Spleen (tissue), 7 donors: Measurements from ENCODE around the gene EPN3.

Experiments used
- POLR2AphosphoS5 ChIP-seq, 3 donors: sonication (generic); formaldehyde crosslinking; IDR thresholded peaks; one replicate each; pipeline ENCODE4 v1.5.1; 2017; ENCODE audit warnings: antibody characterized with exemption in 3 of 3
- TF ChIP-seq, protein P1 (sequence below), 11 experiments: fragments of 200-600 bp in 7 of 11; fragments of 450-650 bp in 4 of 11; sonication (generic) in 4 of 11; IDR thresholded peaks in 8 of 11; conservative IDR thresholded peaks in 3 of 11; 1 replicate in 7 of 11; 2 replicates in 4 of 11; pipeline versions ENCODE4 v1.4.0 to v1.8.0; 2016 to 2021; ENCODE audit warnings: antibody characterized with exemption in 11 of 11, inconsistent platforms in 4 of 11, mild to moderate bottlenecking in 1 of 11
- donor health status: DM: no; HTN: no; CAD: no; lungs with moderate emphysema.
- donor health status: DM: no; HTN: no; CAD: no.
- donor health status: DM: no; HTN: no; CAD: no.

DNA sequence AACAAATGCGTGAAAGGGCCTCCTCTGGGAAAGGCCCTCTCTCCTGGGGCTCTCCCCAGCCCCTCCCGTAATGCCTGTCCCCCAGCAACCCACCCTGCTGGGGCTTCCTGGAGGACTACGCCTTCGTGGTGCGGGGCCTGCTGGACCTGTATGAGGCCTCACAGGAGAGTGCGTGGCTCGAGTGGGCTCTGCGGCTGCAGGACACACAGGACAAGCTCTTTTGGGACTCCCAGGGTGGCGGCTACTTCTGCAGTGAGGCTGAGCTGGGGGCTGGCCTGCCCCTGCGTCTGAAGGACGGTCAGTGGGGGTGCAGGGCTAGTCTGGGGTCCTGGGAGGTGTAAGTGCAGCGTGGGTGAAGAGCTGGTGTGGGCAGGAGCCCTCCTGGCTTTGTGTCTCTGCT, 19.3 kb downstream of the EPN3 start:
- TF ChIP-seq POLR2AphosphoS5 (IDR thresholded peaks at IDR 0.05), result no peak
- TF ChIP-seq, protein P1, sequence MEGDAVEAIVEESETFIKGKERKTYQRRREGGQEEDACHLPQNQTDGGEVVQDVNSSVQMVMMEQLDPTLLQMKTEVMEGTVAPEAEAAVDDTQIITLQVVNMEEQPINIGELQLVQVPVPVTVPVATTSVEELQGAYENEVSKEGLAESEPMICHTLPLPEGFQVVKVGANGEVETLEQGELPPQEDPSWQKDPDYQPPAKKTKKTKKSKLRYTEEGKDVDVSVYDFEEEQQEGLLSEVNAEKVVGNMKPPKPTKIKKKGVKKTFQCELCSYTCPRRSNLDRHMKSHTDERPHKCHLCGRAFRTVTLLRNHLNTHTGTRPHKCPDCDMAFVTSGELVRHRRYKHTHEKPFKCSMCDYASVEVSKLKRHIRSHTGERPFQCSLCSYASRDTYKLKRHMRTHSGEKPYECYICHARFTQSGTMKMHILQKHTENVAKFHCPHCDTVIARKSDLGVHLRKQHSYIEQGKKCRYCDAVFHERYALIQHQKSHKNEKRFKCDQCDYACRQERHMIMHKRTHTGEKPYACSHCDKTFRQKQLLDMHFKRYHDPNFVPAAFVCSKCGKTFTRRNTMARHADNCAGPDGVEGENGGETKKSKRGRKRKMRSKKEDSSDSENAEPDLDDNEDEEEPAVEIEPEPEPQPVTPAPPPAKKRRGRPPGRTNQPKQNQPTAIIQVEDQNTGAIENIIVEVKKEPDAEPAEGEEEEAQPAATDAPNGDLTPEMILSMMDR (IDR thresholded peaks at IDR 0.05 in 8 of 11, conservative IDR thresholded peaks at IDR 0.05 in 3 of 11), result no peak
